Measurements from ENCODE around the gene CPEB3. TPM values are rescaled to one million over a fixed set of nuclear protein-coding genes. Genes with fewer than 3 reads are reported as not detected.

The CPEB3 gene
- total and polyA plus RNA-seq, 8 donors: 2.1 to 7.0 (median 4.4) TPM

DNA sequence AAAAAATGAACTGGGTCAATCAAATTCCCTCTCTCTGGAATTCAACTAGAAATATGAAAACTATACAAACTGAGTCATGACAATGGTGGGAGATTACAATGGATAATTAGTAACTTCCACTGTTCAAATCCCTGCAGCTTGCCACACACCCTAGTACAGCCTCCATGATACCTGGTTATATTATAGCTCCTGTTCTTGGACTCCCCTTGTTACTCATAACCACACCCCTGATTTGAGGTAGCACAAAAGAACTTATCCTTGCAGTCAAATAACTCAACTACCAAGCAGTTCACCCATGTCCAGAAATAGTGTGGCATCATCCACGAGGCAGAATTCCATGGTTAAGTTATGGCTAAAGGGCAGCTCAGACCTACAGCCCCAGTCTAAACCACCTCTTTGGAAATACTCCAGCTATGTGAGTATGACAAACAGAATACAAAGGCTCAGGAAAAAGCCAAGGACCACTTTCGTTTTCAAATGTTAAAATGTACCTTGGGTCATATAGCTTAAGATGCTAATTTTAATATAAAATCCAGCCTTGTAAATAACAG is 164.7 kb downstream of the CPEB3 start:
- FAIRE-seq: no peak
- 28 to 35% methylated on average over 2 of the region's 2 CpGs for WGBS, 2 donors
- H3K27me3 ChIP-seq: no peaks in the 10 kb centered on the region
- no peak for ATAC-seq
- TF ChIP-seq, protein P1, sequence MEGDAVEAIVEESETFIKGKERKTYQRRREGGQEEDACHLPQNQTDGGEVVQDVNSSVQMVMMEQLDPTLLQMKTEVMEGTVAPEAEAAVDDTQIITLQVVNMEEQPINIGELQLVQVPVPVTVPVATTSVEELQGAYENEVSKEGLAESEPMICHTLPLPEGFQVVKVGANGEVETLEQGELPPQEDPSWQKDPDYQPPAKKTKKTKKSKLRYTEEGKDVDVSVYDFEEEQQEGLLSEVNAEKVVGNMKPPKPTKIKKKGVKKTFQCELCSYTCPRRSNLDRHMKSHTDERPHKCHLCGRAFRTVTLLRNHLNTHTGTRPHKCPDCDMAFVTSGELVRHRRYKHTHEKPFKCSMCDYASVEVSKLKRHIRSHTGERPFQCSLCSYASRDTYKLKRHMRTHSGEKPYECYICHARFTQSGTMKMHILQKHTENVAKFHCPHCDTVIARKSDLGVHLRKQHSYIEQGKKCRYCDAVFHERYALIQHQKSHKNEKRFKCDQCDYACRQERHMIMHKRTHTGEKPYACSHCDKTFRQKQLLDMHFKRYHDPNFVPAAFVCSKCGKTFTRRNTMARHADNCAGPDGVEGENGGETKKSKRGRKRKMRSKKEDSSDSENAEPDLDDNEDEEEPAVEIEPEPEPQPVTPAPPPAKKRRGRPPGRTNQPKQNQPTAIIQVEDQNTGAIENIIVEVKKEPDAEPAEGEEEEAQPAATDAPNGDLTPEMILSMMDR (IDR thresholded peaks at IDR 0.05): no peak
- no peak for DNase-seq
- no peaks in the 10 kb centered on the region for H3K9me3 ChIP-seq
- peaks cover 40 to 56% (median 51%) of the 10 kb centered on the region in 3 donors for H3K4me1 ChIP-seq
- no peak overlapping the region for H3K4me3 ChIP-seq
- peak overlapping the region in 3 of 4 donors; percentile 18 to 87 (median 87) for H3K27ac ChIP-seq
- intact Hi-C loops (cut with DNase I): no loop called here
- no peaks in the 10 kb centered on the region for H3K36me3 ChIP-seq

DNA sequence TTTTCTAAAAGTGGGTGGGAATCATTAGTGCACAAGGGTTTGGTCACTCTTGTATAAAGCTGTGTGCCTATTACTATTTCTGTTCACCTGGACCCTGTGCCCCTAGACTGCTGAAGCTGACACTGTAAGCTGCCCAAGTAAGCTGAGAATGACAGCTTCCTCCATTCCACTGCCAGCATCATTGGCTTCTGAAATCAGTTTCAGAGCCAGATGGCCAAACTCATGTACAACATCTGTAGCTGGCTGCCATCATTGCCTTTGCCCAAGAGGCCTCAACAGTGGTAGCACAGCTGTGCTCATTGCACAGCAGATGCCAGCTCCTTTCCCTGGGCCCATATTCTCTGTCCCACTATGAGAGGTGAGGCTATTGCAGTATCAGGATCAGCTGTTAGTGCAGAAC is 165.7 kb downstream of the CPEB3 start:
- intact Hi-C loops (cut with DNase I): no loop called here
- DNase-seq (peak in 3 of 6 donors; percentile 20 to 33 (median 20)), FAIRE-seq (no peak), ATAC-seq (peak; percentile 3 to 12 (median 6))
- Histone ChIP-seq H3K27me3 (no peaks in the 10 kb centered on the region), H3K4me1 (peaks cover 40 to 57% (median 52%) of the 10 kb centered on the region in 3 donors), H3K36me3 (no peaks in the 10 kb centered on the region), H3K27ac (peak overlapping the region; percentile 18 to 87 (median 68)), H3K9me3 (no peaks in the 10 kb centered on the region), H3K4me3 (peak overlapping the region in 1 of 4 donors; percentile 0)
- TF ChIP-seq, protein P1 (IDR thresholded peaks at IDR 0.05): no peak

DNA sequence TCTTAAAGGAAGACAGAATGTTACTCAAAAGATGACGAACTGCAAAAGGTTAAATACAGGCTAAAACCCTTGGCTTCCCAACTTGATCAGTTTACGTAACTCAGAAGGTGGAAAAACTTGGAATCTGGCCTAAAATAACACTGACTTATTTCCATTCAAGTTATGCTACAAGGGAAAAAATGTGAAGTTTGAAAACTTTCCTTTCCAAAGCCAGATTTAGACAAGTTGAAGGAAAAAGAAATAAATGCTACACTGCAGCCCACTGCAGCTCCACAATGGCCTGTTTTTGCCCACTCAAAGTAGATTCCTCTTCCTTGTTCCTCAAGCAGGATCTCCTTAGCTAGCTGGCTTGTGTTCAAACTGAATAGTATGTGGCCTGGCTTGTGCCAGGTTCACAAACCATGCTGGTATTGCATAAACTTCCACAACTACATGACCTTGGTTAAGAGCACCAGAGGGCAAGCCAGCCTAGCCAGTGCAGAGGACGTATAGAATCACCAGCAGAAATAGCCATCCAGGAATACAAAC is 166.2 kb downstream of the CPEB3 start:
- Histone ChIP-seq H3K4me3 (peak overlapping the region in 1 of 4 donors; percentile 0), H3K36me3 (no peaks in the 10 kb centered on the region), H3K4me1 (peaks cover 40 to 57% (median 52%) of the 10 kb centered on the region in 3 donors), H3K9me3 (no peaks in the 10 kb centered on the region), H3K27ac (peak overlapping the region; percentile 49 to 87 (median 68)), H3K27me3 (no peaks in the 10 kb centered on the region)
- no peak for FAIRE-seq
- ATAC-seq: peak; percentile 62 to 76 (median 70)
- WGBS, 2 donors: 7 to 11% methylated on average over 3 of the region's 3 CpGs
- DNase-seq: peak in 4 of 6 donors; percentile 38 to 70 (median 60)
- intact Hi-C loops (cut with DNase I): no loop called here
- TF ChIP-seq, protein P1 (IDR thresholded peaks at IDR 0.05): no peak

DNA sequence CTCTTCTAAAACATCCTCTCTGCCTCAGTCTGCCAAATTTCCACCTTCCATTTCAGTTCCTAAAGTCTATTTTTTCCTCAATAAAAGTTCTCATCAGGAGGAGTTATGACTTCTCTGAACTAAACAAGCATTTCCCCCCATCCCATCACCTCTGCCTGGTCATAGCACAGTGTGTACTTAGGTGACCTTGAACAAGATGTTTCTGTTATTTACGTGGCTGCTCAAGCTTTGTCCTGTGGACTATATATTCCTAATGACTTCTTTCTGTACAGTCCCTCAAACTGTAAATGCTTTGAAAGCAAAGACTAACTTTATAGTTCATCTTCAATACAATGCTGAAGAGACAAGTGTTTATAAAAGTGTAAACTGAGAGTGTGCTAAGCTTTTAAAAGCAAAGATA is 166.9 kb downstream of the CPEB3 start:
- peak; percentile 29 to 44 (median 36) for ATAC-seq

More for the DNA sequence above, 166.9 kb downstream of the CPEB3 start:
- H3K27ac ChIP-seq: peak overlapping the region; percentile 49 to 87 (median 68)
- H3K27me3 ChIP-seq: no peaks in the 10 kb centered on the region
- TF ChIP-seq, protein P1 (IDR thresholded peaks at IDR 0.05): no peak
- H3K9me3 ChIP-seq: no peaks in the 10 kb centered on the region
- intact Hi-C loops (cut with DNase I): no loop called here
- WGBS, 2 donors: 9 to 11% methylated on average over 1 of the region's 1 CpG
- no peak for DNase-seq
- no peak for FAIRE-seq
- no peak overlapping the region for H3K4me3 ChIP-seq
- H3K36me3 ChIP-seq: no peaks in the 10 kb centered on the region
- H3K4me1 ChIP-seq: peaks cover 40 to 57% (median 52%) of the 10 kb centered on the region in 3 donors

Data from pancreas (tissue), 10 donors.